ENCODE measurements around the gene WDR44.

Gene WDR44

GRCh38 chrX:118364261-118364660, 18.4 kb downstream of the WDR44 start:
- no peak for FAIRE-seq
- no peak for DNase-seq (ENCODE audit: insufficient read length)
- TF ChIP-seq POLR2A (IDR thresholded peaks at IDR 0.05; ENCODE audit: low read depth, low read length): no peak
- no peak for TF ChIP-seq POLR2AphosphoS5 (IDR thresholded peaks at IDR 0.05; ENCODE audit: low read depth, low read length)
- TF ChIP-seq TAF1 (IDR thresholded peaks at IDR 0.05; ENCODE audit: borderline replicate concordance, low read depth, low read length): no peak

- DNase-seq (ENCODE audit: insufficient read length) (no peak), FAIRE-seq (no peak)
- TF ChIP-seq POLR2AphosphoS5 (IDR thresholded peaks at IDR 0.05; ENCODE audit: low read depth, low read length): no peak
- TF ChIP-seq POLR2A (IDR thresholded peaks at IDR 0.05; ENCODE audit: low read depth, low read length): no peak
- no peak for TF ChIP-seq TAF1 (IDR thresholded peaks at IDR 0.05; ENCODE audit: borderline replicate concordance, low read depth, low read length)
Measured at GRCh38 chrX:118367338-118367737, 21.4 kb downstream of the WDR44 start.

GRCh38 chrX:118368398-118368797, 22.5 kb downstream of the WDR44 start:
- TF ChIP-seq POLR2AphosphoS5 (IDR thresholded peaks at IDR 0.05; ENCODE audit: low read depth, low read length): no peak
- no peak for TF ChIP-seq TAF1 (IDR thresholded peaks at IDR 0.05; ENCODE audit: borderline replicate concordance, low read depth, low read length)
- TF ChIP-seq POLR2A (IDR thresholded peaks at IDR 0.05; ENCODE audit: low read depth, low read length): no peak
- DNase-seq (ENCODE audit: insufficient read length) (no peak), FAIRE-seq (no peak)

DNA sequence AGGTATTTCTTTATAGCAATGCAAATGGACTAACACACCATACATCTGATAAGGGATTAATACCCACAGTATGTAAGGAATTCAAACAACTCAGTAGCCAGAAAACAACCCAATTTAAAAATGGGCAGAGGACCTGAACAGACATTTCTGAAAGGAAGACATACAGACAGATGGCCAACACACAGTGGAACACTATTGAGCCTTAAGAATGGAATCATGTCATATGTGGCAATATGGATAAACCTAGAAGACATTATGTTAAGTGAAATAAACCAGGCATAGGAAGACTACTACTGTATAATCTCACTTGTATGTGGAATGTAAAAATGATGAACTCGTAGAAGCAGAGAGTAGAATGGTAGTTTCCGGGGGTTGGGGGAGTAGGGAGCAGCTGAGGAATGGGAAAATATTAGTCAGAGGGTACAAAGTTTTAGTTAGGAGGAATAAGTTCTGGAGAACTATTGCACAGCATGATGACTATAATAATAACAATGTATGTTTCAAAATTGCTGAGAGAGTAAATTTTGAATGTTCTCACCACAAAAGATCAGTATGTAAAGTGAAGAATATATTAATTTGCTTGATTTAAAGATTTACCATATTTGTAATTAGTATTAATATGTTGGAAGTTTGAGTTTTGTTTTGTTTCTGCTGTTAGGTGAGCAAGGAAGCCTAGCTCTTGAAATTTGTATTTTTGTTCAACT, 25.2 kb downstream of the WDR44 start:
- DNase-seq (ENCODE audit: insufficient read length) (no peak), FAIRE-seq (peak; percentile 9)
- TF ChIP-seq TAF1 (IDR thresholded peaks at IDR 0.05; ENCODE audit: borderline replicate concordance, low read depth, low read length): no peak
- no peak for TF ChIP-seq POLR2A (IDR thresholded peaks at IDR 0.05; ENCODE audit: low read depth, low read length)
- no peak for TF ChIP-seq POLR2AphosphoS5 (IDR thresholded peaks at IDR 0.05; ENCODE audit: low read depth, low read length)

GRCh38 chrX:118373538-118373937, 27.6 kb downstream of the WDR44 start:
- no peak for FAIRE-seq
- TF ChIP-seq POLR2AphosphoS5 (IDR thresholded peaks at IDR 0.05; ENCODE audit: low read depth, low read length) (no peak), TAF1 (IDR thresholded peaks at IDR 0.05; ENCODE audit: borderline replicate concordance, low read depth, low read length) (no peak), POLR2A (IDR thresholded peaks at IDR 0.05; ENCODE audit: low read depth, low read length) (no peak)
- DNase-seq (ENCODE audit: insufficient read length): no peak

- TF ChIP-seq POLR2A (IDR thresholded peaks at IDR 0.05; ENCODE audit: low read depth, low read length) (no peak), POLR2AphosphoS5 (IDR thresholded peaks at IDR 0.05; ENCODE audit: low read depth, low read length) (no peak), TAF1 (IDR thresholded peaks at IDR 0.05; ENCODE audit: borderline replicate concordance, low read depth, low read length) (no peak)
- DNase-seq (ENCODE audit: insufficient read length) (no peak), FAIRE-seq (no peak)
Measured at GRCh38 chrX:118383120-118383519, 37.2 kb downstream of the WDR44 start.

DNA sequence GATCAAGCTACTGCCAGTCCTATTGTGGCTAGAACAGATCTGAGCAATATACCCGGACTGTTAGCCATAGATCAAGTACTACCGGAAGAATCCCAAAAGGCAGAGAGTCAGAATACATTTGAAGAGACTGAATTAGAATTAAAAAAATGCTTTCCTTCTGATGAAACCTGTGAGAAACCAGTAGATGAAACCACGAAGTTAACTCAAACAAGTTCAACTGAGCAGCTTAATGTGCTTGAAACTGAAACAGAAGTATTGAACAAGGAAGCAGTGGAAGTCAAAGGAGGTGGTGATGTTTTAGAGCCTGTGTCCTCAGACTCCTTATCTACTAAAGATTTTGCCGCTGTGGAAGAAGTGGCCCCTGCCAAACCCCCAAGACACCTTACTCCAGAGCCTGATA, 46.8 kb downstream of the WDR44 start:
- peak; percentile 5 for FAIRE-seq
- no peak for DNase-seq (ENCODE audit: insufficient read length)
- TF ChIP-seq POLR2AphosphoS5 (IDR thresholded peaks at IDR 0.05; ENCODE audit: low read depth, low read length): no peak
- TF ChIP-seq POLR2A (IDR thresholded peaks at IDR 0.05; ENCODE audit: low read depth, low read length): no peak
- TF ChIP-seq TAF1 (IDR thresholded peaks at IDR 0.05; ENCODE audit: borderline replicate concordance, low read depth, low read length): no peak

DNA sequence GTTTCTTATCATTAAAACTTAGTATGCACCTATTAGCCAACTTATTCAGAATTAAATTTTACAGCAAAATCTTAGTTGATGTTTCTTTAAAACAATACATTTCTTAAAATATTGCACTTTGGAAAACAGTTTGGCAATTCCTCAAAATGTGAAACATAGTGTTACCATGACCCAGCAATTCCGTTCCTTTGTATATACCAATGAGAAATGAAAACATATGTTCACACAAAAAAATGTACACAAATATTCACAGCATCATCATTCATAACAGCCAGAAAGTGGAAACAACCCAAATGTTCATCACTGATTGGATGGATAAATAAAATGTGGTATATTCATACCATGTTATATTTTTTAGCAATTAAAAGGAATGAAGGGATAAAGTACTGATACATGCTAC, 50.2 kb downstream of the WDR44 start:
- TF ChIP-seq TAF1 (IDR thresholded peaks at IDR 0.05; ENCODE audit: borderline replicate concordance, low read depth, low read length) (no peak), POLR2A (IDR thresholded peaks at IDR 0.05; ENCODE audit: low read depth, low read length) (no peak), POLR2AphosphoS5 (IDR thresholded peaks at IDR 0.05; ENCODE audit: low read depth, low read length) (no peak)
- DNase-seq (ENCODE audit: insufficient read length) (no peak), FAIRE-seq (no peak)

DNA sequence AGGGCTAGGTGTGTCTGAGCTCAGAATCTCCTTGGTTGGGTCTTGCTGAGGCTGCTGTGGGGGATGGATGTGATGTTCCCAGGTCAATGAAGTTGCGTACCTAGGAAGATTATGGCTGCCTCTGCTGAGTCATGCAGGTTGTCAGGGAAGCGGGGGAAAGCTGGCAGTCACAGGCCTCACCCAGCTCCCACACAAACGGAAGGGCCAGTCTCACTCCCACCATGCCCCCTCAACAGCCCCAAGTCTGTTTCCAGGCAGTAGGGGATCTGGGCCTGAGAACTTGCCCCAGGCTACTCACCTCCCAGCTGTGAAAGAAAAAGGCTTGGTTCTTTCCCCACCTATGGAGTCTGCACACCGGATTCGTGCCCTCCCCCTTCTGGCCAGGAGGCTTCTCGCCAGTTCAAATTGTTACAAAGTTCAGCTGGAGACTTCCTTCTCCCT, 72.9 kb downstream of the WDR44 start:
- DNase-seq (ENCODE audit: insufficient read length): no peak
- TF ChIP-seq POLR2AphosphoS5 (IDR thresholded peaks at IDR 0.05; ENCODE audit: low read depth, low read length) (no peak), TAF1 (IDR thresholded peaks at IDR 0.05; ENCODE audit: borderline replicate concordance, low read depth, low read length) (no peak), POLR2A (IDR thresholded peaks at IDR 0.05; ENCODE audit: low read depth, low read length) (no peak)
- FAIRE-seq: no peak

GRCh38 chrX:118420462-118420861, 74.6 kb downstream of the WDR44 start:
- DNase-seq (ENCODE audit: insufficient read length) (no peak), FAIRE-seq (peak; percentile 27)
- TF ChIP-seq TAF1 (IDR thresholded peaks at IDR 0.05; ENCODE audit: borderline replicate concordance, low read depth, low read length) (no peak), POLR2AphosphoS5 (IDR thresholded peaks at IDR 0.05; ENCODE audit: low read depth, low read length) (no peak), POLR2A (IDR thresholded peaks at IDR 0.05; ENCODE audit: low read depth, low read length) (no peak)

DNA sequence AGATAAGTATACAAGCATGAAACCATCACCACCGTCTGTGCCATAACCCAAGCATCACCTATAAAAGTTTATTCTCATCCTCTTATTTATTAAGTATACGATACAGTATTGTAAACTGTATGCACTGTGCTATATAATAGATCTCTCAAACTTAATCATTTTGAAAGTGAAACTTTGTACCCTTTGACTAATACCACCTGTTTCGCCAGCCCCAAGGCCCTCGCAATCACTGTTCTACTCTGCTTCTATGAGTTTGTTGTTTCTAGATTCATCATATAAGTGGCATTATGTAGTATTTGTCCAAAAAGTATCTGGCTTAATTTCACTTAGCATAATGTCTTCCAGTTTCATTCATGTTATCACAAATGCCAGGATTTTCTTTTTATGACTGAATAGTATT, 77.7 kb downstream of the WDR44 start:
- TF ChIP-seq POLR2AphosphoS5 (IDR thresholded peaks at IDR 0.05; ENCODE audit: low read depth, low read length): no peak
- TF ChIP-seq POLR2A (IDR thresholded peaks at IDR 0.05; ENCODE audit: low read depth, low read length): no peak
- no peak for TF ChIP-seq TAF1 (IDR thresholded peaks at IDR 0.05; ENCODE audit: borderline replicate concordance, low read depth, low read length)
- no peak for FAIRE-seq
- no peak for DNase-seq (ENCODE audit: insufficient read length)

- FAIRE-seq (no peak), DNase-seq (ENCODE audit: insufficient read length) (no peak)
Measured at GRCh38 chrX:118432799-118433198, 86.9 kb downstream of the WDR44 start.

More at GRCh38 chrX:118432799-118433198, 86.9 kb downstream of the WDR44 start:
- no peak for TF ChIP-seq POLR2A (IDR thresholded peaks at IDR 0.05; ENCODE audit: low read depth, low read length)
- TF ChIP-seq TAF1 (IDR thresholded peaks at IDR 0.05; ENCODE audit: borderline replicate concordance, low read depth, low read length): no peak
- no peak for TF ChIP-seq POLR2AphosphoS5 (IDR thresholded peaks at IDR 0.05; ENCODE audit: low read depth, low read length)

All from GM12892 (cell line).